SK-N-SH treated with all-trans-retinoic acid at 6 μM for 48 hours (cell line): ENCODE measurements around the gene ARHGEF25.

Source experiments
- TF ChIP-seq, protein P1 (sequence below): fragments of 250-450 bp; sonication (Bioruptor Pico); IDR thresholded peaks from 2 replicates; pipeline ENCODE4 v1.5.0; 2020; ENCODE audit warnings: mild to moderate bottlenecking, moderate library complexity
- TF ChIP-seq, protein P2 (sequence below): fragments of 250-450 bp; sonication (Bioruptor Pico); IDR thresholded peaks from 2 replicates; pipeline ENCODE4 v1.5.1; 2021; ENCODE audit warnings: mild to moderate bottlenecking, moderate library complexity

DNA sequence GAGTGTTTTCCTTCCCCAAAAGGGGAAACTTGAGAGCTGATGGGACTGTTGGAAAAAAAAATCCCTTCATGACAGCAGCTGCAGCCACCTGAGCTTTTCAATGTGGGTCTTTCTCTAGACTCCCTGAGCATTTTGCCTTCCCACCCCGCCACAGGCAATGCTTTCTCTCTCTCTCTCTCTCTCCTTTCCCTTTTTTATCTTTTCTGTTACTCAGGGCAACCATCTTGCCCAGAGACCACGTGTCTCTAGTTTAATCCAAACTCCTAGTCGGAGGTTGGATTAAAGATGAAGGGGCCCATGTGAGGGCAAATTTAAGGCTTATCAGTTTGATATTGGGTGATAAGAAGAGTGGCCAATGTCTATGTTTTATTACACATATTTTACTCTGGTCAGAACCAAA is 47.7 kb downstream of the ARHGEF25 start:
- TF ChIP-seq, protein P1, sequence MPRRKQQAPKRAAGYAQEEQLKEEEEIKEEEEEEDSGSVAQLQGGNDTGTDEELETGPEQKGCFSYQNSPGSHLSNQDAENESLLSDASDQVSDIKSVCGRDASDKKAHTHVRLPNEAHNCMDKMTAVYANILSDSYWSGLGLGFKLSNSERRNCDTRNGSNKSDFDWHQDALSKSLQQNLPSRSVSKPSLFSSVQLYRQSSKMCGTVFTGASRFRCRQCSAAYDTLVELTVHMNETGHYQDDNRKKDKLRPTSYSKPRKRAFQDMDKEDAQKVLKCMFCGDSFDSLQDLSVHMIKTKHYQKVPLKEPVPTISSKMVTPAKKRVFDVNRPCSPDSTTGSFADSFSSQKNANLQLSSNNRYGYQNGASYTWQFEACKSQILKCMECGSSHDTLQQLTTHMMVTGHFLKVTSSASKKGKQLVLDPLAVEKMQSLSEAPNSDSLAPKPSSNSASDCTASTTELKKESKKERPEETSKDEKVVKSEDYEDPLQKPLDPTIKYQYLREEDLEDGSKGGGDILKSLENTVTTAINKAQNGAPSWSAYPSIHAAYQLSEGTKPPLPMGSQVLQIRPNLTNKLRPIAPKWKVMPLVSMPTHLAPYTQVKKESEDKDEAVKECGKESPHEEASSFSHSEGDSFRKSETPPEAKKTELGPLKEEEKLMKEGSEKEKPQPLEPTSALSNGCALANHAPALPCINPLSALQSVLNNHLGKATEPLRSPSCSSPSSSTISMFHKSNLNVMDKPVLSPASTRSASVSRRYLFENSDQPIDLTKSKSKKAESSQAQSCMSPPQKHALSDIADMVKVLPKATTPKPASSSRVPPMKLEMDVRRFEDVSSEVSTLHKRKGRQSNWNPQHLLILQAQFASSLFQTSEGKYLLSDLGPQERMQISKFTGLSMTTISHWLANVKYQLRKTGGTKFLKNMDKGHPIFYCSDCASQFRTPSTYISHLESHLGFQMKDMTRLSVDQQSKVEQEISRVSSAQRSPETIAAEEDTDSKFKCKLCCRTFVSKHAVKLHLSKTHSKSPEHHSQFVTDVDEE (CRISPR knock-in tag) = no peak
- TF ChIP-seq, protein P2, sequence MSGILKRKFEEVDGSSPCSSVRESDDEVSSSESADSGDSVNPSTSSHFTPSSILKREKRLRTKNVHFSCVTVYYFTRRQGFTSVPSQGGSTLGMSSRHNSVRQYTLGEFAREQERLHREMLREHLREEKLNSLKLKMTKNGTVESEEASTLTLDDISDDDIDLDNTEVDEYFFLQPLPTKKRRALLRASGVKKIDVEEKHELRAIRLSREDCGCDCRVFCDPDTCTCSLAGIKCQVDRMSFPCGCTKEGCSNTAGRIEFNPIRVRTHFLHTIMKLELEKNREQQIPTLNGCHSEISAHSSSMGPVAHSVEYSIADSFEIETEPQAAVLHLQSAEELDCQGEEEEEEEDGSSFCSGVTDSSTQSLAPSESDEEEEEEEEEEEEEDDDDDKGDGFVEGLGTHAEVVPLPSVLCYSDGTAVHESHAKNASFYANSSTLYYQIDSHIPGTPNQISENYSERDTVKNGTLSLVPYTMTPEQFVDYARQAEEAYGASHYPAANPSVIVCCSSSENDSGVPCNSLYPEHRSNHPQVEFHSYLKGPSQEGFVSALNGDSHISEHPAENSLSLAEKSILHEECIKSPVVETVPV = no peak
